ENCODE data around the gene WDR41. TPM values are rescaled to one million over a fixed set of nuclear protein-coding genes. Genes with fewer than 3 reads are reported as not detected.

Gene WDR41
- total RNA-seq, 2 experiments from 2014 or later: 30.5 to 32.6 TPM

DNA sequence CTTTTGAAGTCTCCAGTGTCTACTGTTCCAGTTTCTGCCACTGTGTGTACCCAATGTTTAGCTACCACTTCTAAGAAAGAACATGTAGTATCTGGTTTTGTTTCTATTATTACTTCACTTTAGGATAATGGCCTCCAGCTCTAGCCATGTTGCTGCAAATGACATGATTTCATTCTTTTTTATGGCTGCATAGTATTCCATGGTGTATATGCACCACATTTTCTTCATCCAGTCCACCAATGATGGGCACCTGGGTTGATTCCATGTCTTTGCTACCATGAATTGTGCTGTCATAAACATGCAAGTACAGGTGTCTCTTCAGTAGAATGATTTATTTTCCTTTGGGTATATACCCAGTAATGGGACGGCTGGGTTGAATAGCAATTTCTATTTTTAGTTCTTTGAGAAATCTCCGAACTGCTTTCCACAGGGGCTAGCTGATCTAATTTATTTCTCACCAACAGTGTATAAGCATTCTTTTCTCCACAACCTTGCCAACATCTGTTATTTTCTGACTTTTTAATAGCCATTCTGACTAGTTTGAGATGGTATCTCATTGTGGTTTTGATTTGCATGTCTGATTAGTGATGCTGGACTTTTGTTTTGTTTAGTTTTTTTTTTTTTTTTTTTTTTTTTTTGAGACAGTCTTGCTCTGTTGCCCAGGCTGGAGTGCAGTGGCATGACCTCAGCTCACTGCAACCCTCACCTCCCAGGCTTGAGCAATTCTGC, 68.9 kb downstream of the WDR41 start:
- Mint-ChIP-seq H3K27me3 (peaks cover 2% of the 10 kb centered on the region), H3K4me1 (ENCODE audit: low read depth) (no peaks in the 10 kb centered on the region), H3K9me3 (peaks cover 3% of the 10 kb centered on the region), H3K4me3 (no peak overlapping the region), H3K27ac (no peak overlapping the region), H3K36me3 (peaks cover 4% of the 10 kb centered on the region)
- POLR2A ChIA-PET: no interaction called here
- CTCF ChIA-PET: no interaction called here
- intact Hi-C loops (cut with micrococcal nuclease): no loop called here
- DNase-seq: no peak

DNA sequence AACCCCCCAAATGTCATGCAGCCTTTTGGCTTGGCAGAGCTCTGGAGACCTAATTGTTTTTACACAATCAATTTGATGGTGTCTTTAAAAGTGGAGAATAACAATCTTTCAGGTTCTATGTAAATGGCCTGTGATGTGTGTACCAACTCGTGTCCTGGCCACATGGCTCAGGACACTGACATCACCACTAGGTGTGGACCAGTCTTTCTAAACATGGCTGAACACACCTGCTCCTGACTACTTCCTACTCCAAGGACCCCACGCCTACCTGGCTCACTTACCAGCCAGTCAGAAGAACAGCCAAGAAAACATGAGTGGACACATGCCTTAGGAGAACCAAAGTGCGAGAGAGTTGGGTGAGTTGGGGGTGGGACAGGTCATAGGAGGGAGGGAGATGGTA, 71.2 kb downstream of the WDR41 start:
- intact Hi-C loops (cut with micrococcal nuclease): no loop called here
- Mint-ChIP-seq H3K4me1 (ENCODE audit: low read depth) (no peaks in the 10 kb centered on the region), H3K36me3 (peaks cover 4% of the 10 kb centered on the region), H3K27ac (no peak overlapping the region), H3K4me3 (no peak overlapping the region), H3K9me3 (peaks cover 3% of the 10 kb centered on the region), H3K27me3 (peaks cover 4% of the 10 kb centered on the region)
- DNase-seq: no peak
- CTCF ChIA-PET: no interaction called here
- POLR2A ChIA-PET: no interaction called here

GRCh38 chr5:77419644-77420582, 72.2 kb downstream of the WDR41 start:
- H3K27me3 Mint-ChIP-seq: peaks cover 4% of the 10 kb centered on the region
- DNase-seq: no peak
- H3K4me1 Mint-ChIP-seq (ENCODE audit: low read depth): no peaks in the 10 kb centered on the region
- H3K4me3 Mint-ChIP-seq: no peak overlapping the region
- H3K36me3 Mint-ChIP-seq: peaks cover 4% of the 10 kb centered on the region
- intact Hi-C loops (cut with micrococcal nuclease): no loop called here
- POLR2A ChIA-PET: no interaction called here
- CTCF ChIA-PET: no interaction called here
- peaks cover 3% of the 10 kb centered on the region for H3K9me3 Mint-ChIP-seq
- no peak overlapping the region for H3K27ac Mint-ChIP-seq

- peaks cover 3% of the 10 kb centered on the region for H3K9me3 Mint-ChIP-seq
- no peak for DNase-seq
- H3K36me3 Mint-ChIP-seq: peaks cover 1% of the 10 kb centered on the region
- intact Hi-C loops (cut with micrococcal nuclease): no loop called here
- H3K27ac Mint-ChIP-seq: no peak overlapping the region
- no peak overlapping the region for H3K4me3 Mint-ChIP-seq
- ChIA-PET POLR2A (no interaction called here), CTCF (interaction anchor here (1.2 kb wide), 1 partner anchor 8 kb away, joined by 5 read pairs; no protein-coding TSS in a partner anchor)
- no peaks in the 10 kb centered on the region for H3K4me1 Mint-ChIP-seq (ENCODE audit: low read depth)
- H3K27me3 Mint-ChIP-seq: peaks cover 4% of the 10 kb centered on the region
Measured at GRCh38 chr5:77418601-77419581, 73.2 kb downstream of the WDR41 start.

DNA sequence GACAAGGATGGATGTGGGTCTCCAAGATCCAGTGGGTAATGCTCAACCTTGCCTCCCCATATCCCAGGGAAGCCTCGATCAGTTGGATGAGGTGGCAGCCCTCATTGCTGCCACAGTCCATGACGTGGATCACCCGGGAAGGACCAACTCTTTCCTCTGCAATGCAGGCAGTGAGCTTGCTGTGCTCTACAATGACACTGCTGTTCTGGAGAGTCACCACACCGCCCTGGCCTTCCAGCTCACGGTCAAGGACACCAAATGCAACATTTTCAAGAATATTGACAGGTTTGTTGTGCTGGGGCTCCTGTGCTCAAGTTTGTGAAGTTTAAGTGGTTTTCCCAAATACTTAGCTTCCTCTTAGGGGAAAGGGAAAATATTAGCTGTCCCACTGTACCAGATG, 74.0 kb downstream of the WDR41 start:
- peaks cover 2% of the 10 kb centered on the region for H3K9me3 Mint-ChIP-seq
- no peak overlapping the region for H3K27ac Mint-ChIP-seq
- H3K4me1 Mint-ChIP-seq (ENCODE audit: low read depth): no peaks in the 10 kb centered on the region
- POLR2A ChIA-PET: no interaction called here
- CTCF ChIA-PET: interaction anchor here (1.2 kb wide), 1 partner anchor 8 kb away, joined by 5 read pairs; no protein-coding TSS in a partner anchor
- no peak overlapping the region for H3K4me3 Mint-ChIP-seq
- DNase-seq: no peak
- no peaks in the 10 kb centered on the region for H3K36me3 Mint-ChIP-seq
- H3K27me3 Mint-ChIP-seq: peaks cover 4% of the 10 kb centered on the region
- intact Hi-C loops (cut with micrococcal nuclease): no loop called here

GRCh38 chr5:77413049-77413448, 79.1 kb downstream of the WDR41 start:
- ChIA-PET POLR2A (no interaction called here), CTCF (no interaction called here)
- H3K36me3 Mint-ChIP-seq: no peaks in the 10 kb centered on the region
- no peaks in the 10 kb centered on the region for H3K9me3 Mint-ChIP-seq
- no peaks in the 10 kb centered on the region for H3K4me1 Mint-ChIP-seq (ENCODE audit: low read depth)
- intact Hi-C loops (cut with micrococcal nuclease): no loop called here
- no peak overlapping the region for H3K4me3 Mint-ChIP-seq
- no peak overlapping the region for H3K27ac Mint-ChIP-seq
- DNase-seq: no peak
- peaks cover 2% of the 10 kb centered on the region for H3K27me3 Mint-ChIP-seq

- no peaks in the 10 kb centered on the region for H3K36me3 Mint-ChIP-seq
- H3K9me3 Mint-ChIP-seq: no peaks in the 10 kb centered on the region
- ChIA-PET CTCF (no interaction called here), POLR2A (no interaction called here)
- intact Hi-C loops (cut with micrococcal nuclease): no loop called here
- H3K27me3 Mint-ChIP-seq: no peaks in the 10 kb centered on the region
- no peak overlapping the region for H3K27ac Mint-ChIP-seq
- no peak for DNase-seq
- no peak overlapping the region for H3K4me3 Mint-ChIP-seq
- no peaks in the 10 kb centered on the region for H3K4me1 Mint-ChIP-seq (ENCODE audit: low read depth)
Measured at GRCh38 chr5:77409870-77410621, 82.1 kb downstream of the WDR41 start.

- H3K4me1 Mint-ChIP-seq (ENCODE audit: low read depth): no peaks in the 10 kb centered on the region
- no peak for DNase-seq
- H3K36me3 Mint-ChIP-seq: no peaks in the 10 kb centered on the region
- no peak overlapping the region for H3K27ac Mint-ChIP-seq
- no peaks in the 10 kb centered on the region for H3K27me3 Mint-ChIP-seq
- no peaks in the 10 kb centered on the region for H3K9me3 Mint-ChIP-seq
- no peak overlapping the region for H3K4me3 Mint-ChIP-seq
- intact Hi-C loops (cut with micrococcal nuclease): no loop called here
- ChIA-PET CTCF (no interaction called here), POLR2A (no interaction called here)
Measured at GRCh38 chr5:77407152-77407551, 85.0 kb downstream of the WDR41 start.

GRCh38 chr5:77402796-77403195, 89.3 kb downstream of the WDR41 start:
- intact Hi-C loops (cut with micrococcal nuclease): no loop called here
- Mint-ChIP-seq H3K4me3 (no peak overlapping the region), H3K4me1 (ENCODE audit: low read depth) (no peaks in the 10 kb centered on the region), H3K9me3 (no peaks in the 10 kb centered on the region), H3K36me3 (no peaks in the 10 kb centered on the region), H3K27ac (no peak overlapping the region), H3K27me3 (no peaks in the 10 kb centered on the region)
- CTCF ChIA-PET: no interaction called here
- DNase-seq: no peak
- POLR2A ChIA-PET: no interaction called here

DNA sequence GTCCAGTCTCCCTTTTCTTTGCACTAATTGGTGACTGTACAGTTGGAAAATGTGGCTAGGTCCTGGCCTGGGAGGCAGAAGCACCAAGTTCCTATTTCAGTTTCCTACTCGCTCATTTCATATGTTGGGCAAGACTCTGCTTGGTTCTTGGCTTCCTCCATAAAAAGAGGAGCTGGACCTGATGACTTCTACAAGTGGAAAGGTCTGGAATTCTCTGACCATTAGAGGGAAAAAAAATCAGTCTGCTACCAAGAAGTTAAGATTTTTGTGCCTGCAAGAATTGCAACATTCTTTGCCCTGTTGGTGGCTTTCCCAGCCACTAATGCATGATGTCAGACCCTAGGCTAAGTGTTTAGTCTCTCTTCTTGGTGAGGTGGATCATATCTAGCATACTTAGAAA, 91.5 kb downstream of the WDR41 start:
- intact Hi-C loops (cut with micrococcal nuclease): no loop called here
- no peak for DNase-seq
- Mint-ChIP-seq H3K36me3 (no peaks in the 10 kb centered on the region), H3K27ac (no peak overlapping the region), H3K4me3 (no peak overlapping the region), H3K27me3 (no peaks in the 10 kb centered on the region), H3K4me1 (ENCODE audit: low read depth) (peaks cover 4% of the 10 kb centered on the region), H3K9me3 (no peaks in the 10 kb centered on the region)
- POLR2A ChIA-PET: no interaction called here
- CTCF ChIA-PET: no interaction called here

DNA sequence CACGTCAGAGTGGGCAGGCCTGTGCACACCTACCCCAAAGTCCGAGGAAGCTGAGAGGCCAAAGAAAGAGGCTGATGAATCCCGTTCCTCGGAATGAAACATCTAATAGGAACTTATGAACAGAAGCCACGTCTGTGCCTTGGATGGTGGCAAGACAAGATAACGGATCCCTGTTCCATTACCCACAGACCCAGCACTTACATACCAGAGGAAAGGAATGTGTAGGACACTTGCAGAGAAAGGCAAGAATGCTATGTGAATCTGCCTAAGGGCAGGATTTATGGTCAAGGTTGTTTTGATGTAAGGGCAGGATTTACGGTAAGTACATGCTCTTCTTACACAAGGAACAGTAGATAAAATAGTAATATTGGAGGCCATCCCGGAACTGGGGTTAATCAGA, 93.2 kb downstream of the WDR41 start:
- H3K4me1 Mint-ChIP-seq (ENCODE audit: low read depth): peaks cover 4% of the 10 kb centered on the region
- no peaks in the 10 kb centered on the region for H3K27me3 Mint-ChIP-seq
- H3K4me3 Mint-ChIP-seq: no peak overlapping the region
- ChIA-PET CTCF (no interaction called here), POLR2A (no interaction called here)
- H3K36me3 Mint-ChIP-seq: no peaks in the 10 kb centered on the region
- intact Hi-C loops (cut with micrococcal nuclease): no loop called here
- DNase-seq: no peak
- H3K27ac Mint-ChIP-seq: no peak overlapping the region
- H3K9me3 Mint-ChIP-seq: no peaks in the 10 kb centered on the region

Data from activated CD4-positive, alpha-beta memory T cell treated with anti-CD3 and anti-CD28 coated beads for 36 hours (primary cell).